CD1c-positive myeloid dendritic cell (primary cell): Measurements from ENCODE around the gene CENPM.
A peak's percentile ranks its signal among the peaks of the same experiment; 100 is the strongest.

Source experiments
- DNase-seq: peaks from one replicate; pipeline ENCODE4 v3.0.0-alpha.2; 2016; ENCODE audit errors: extremely low spot score

CENPM gene

GRCh38 chr22:41915035-41915785, 31.7 kb downstream of the CENPM start, which contains the start of gene SHISA8:
TSS of gene SHISA8 (minus strand) at chr22:41915074. CDS start at chr22:41914667, 407 bp downstream.
- peak; percentile 38 for DNase-seq

GRCh38 chr22:41914611-41915034, 32.3 kb downstream of the CENPM start:
- no peak for DNase-seq

- DNase-seq, result no peak
Observed at GRCh38 chr22:41913842-41914534, 33.0 kb downstream of the CENPM start.

DNA sequence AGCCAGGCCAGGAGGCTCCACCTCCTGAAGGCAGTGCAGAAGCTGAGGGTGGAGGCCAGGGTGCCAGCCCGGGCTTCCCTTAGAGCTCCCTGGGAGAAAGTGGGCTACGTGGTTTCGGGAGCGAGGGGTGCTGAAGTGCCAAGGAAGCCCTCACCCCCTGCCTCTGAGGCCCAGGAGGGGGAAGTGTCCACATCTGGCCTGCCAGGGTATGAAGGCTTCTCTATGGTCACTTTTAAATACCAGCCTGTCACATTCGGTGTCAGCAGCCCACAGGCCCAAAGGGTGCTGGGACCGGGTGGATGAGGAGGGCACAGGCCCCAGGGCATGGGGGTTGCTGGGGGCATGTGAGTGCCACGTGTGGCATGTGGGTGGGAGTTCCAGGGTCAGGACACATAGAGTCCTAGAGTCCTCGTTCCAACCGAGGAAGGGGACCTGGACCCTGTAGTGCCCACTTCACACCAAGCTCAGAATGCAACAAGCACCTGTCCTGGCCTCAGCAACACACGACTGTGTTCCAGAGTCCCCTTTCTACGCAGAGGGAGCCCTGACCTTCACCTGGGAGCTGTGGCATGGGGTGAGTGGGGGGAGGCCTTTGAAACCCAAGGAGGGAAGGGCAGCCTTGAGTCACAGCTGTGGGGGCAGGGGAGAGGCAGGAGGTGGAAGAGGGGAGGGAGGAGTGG, 33.8 kb downstream of the CENPM start:
- DNase-seq, result no peak

- DNase-seq, result no peak
Observed at GRCh38 chr22:41912338-41913039, 34.5 kb downstream of the CENPM start.

DNA sequence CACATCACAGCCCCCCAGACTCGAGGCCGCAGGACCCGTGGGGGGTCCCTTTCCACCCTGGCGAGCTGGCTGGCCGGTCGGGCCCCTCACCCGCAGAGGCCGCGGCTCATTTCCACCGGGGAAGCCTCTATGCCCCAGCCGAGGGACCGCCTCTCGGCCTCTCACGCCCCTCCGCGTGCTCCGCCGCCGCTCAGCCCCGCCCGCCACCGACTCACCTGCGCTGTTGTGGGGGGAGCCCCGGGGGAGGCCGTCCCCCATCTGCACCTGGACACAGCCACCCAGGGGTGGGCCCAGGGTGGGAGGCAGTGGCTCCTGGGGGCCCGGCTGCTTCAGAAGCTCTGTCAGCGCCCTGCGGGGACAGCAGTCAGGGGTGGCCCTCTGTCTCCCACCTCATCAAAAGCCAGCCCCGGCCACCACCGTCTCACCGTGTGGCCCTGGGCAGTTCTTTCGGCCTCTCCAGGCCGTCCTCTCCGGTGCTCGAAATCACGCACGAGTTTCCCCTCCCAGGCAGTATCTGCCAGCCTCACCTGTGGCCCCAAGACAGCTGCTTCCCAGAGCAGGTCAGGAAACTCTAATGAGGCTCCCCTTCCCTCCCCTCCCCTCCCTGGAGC, 35.8 kb downstream of the CENPM start:
- DNase-seq, result no peak

GRCh38 chr22:41910050-41911000, 36.6 kb downstream of the CENPM start:
- peak; percentile 27 for DNase-seq

DNA sequence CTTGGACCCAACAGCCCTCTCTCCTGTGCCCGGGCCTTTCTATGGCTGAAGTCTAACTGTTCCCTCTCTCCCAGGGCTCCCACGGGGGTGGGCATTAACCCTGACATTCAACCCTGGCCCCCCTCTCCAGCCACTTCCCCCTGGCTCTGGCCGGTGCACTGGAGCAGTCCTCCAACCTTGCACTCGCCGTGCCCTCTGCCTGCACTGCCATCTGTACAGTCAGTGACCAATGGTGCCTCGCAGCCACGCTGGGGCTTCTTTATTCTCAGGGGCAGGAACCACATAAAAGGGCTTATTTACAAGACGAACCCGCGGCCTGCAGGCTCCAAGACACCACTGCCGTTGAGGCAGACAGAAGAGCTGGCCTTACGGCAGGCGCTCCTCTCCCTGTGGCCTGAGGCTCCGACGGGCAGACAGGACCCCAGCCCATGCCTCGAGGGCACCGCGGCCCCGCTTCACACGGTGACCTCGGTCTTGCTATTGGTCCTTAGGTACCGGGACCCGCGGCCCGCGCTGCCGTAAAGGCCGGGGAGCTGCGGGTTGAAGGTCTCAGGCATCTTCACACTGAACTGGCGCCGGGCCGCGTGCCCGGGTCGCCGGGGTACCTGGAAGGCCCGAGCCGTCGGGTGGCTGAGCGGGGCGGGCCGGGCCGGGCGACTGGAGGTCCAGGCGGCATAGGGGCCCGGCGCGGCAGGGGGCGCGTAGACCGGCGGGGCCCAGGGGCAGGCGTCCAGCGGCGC, 37.5 kb downstream of the CENPM start:
- DNase-seq, result no peak

DNA sequence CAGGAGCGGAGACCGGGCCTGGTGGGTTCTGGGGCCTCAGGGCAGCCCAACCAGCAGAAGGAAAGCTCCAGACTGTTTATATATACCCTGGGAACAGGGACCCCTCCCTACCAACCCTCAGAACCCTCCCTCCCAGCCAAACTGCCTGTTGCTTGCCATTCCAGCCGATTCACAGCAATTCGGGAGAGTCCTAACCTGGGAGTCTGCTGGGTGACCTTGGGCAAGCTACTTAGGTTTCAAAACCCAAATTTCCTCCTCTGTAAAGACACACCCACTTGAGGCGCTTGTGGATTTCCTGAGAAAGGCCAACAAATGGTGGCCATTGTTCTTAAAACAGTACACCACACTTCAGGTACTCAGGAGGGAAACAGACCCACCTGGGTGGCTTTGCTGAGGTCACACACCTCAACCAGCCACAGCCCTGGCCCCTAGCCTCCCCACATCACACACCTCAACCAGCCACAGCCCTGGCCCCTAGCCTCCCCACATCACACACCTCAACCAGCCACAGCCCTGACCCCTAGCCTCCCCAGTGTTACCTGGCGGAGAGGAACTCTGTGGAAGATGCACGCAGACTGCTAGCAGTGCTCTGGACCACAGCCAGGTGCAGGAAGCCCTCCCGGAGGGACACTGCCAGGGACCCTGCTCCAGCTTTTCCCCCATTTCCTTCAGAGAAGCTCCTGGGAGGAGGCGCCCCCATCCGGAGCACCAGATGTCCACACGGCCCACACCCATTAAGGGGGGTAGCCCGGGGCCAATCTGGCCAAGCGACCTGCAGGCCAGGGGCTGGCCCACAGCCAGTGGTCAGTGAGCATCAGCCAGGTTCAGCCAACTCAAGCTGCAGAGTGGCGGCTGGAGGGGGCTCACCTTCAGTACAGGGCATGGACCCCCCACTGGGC, 38.3 kb downstream of the CENPM start:
- peak; percentile 23 for DNase-seq

GRCh38 chr22:41907436-41908401, 39.2 kb downstream of the CENPM start:
- no peak for DNase-seq

- DNase-seq, result no peak
Observed at GRCh38 chr22:41906822-41907221, 40.1 kb downstream of the CENPM start.

DNA sequence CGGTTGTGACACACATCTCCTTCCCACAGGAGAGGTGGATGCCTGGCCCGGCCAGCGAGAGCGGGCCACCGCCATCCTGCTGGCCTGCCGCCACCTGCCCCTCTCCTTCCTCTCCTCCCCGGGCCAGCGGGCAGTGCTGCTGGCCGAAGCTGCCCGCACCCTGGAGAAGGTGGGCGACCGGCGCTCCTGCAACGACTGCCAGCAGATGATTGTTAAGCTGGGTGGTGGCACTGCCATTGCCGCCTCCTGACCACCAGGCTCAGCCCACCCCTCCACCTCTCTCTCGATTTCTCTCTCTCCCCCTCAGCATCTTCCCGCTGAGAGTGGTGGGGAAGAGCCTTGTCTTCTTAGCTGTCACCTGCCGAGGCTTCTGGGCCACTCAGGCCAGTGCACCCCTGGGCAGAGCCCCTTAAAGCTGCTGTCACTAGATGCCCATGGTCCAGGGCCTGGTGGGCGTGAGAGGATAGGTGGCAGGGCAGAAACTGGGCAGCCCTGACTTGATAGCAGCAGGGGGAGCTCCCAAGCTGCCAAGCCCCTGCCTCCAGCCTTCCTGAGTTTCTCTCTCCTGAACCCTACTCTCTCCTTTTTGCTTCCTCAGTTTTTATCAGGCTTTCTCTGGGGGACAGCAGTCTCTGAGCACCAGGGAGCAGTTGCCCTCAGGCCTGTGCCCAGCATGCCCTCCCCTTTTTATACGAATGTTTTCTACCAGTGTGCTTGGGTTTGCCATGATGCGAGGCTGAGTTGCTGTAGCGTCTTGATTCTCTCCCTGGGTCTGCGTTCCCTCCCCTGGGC, 41.3 kb downstream of the CENPM start:
- DNase-seq, result no peak

- no peak for DNase-seq
Observed at GRCh38 chr22:41904450-41905410, 42.2 kb downstream of the CENPM start.

GRCh38 chr22:41902932-41903421, 44.0 kb downstream of the CENPM start:
- DNase-seq, result no peak

- no peak for DNase-seq
Observed at GRCh38 chr22:41902016-41902415, 44.9 kb downstream of the CENPM start.
